ENCODE measurements around the gene FGF14. TPM values are rescaled to one million over a fixed set of nuclear protein-coding genes. Genes with fewer than 3 reads are reported as not detected.
"Not testable (repeated sequence)": the region's sequence is repeated elsewhere in the genome, so short reads cannot be mapped to it uniquely, and the experiment has no call there.

FGF14 gene
- total RNA-seq, 1 experiment from 2014 or later = 0.02 TPM

- Histone ChIP-seq H3K9me3 (replicated peaks) (no peaks in the 10 kb centered on the region), H3K27ac (no peak overlapping the region), H3K4me1 (no peaks in the 10 kb centered on the region), H3K4me3 (no peak overlapping the region), H3K36me3 (no peaks in the 10 kb centered on the region), H3K27me3 (no peaks in the 10 kb centered on the region)
- DNase-seq = no peak
These were observed 368.0 kb downstream of the FGF14 start for GRCh38 chr13:102033857-102034331.

GRCh38 chr13:102033386-102033785, 368.5 kb downstream of the FGF14 start:
- no peak for DNase-seq
- H3K4me3 ChIP-seq = no peak overlapping the region
- no peak overlapping the region for H3K27ac ChIP-seq
- H3K27me3 ChIP-seq = no peaks in the 10 kb centered on the region
- H3K36me3 ChIP-seq = no peaks in the 10 kb centered on the region
- no peaks in the 10 kb centered on the region for H3K9me3 ChIP-seq (replicated peaks)
- no peaks in the 10 kb centered on the region for H3K4me1 ChIP-seq

GRCh38 chr13:102028868-102029267, 373.0 kb downstream of the FGF14 start:
- Histone ChIP-seq H3K27ac (no peak overlapping the region), H3K4me1 (no peaks in the 10 kb centered on the region), H3K27me3 (no peaks in the 10 kb centered on the region), H3K9me3 (replicated peaks) (no peaks in the 10 kb centered on the region), H3K4me3 (no peak overlapping the region), H3K36me3 (no peaks in the 10 kb centered on the region)
- DNase-seq = no peak

GRCh38 chr13:102028206-102028605, 373.6 kb downstream of the FGF14 start:
- no peaks in the 10 kb centered on the region for H3K36me3 ChIP-seq
- no peaks in the 10 kb centered on the region for H3K27me3 ChIP-seq
- no peak overlapping the region for H3K4me3 ChIP-seq
- no peaks in the 10 kb centered on the region for H3K4me1 ChIP-seq
- DNase-seq = no peak
- H3K27ac ChIP-seq = no peak overlapping the region
- no peaks in the 10 kb centered on the region for H3K9me3 ChIP-seq (replicated peaks)

- H3K4me1 ChIP-seq = no peaks in the 10 kb centered on the region
- no peaks in the 10 kb centered on the region; the same call in 1 of the 2 replicates for H3K9me3 ChIP-seq (replicated peaks)
- H3K27ac ChIP-seq = no peak overlapping the region
- no peaks in the 10 kb centered on the region for H3K27me3 ChIP-seq
- H3K36me3 ChIP-seq = no peaks in the 10 kb centered on the region
- DNase-seq = no peak
- no peak overlapping the region for H3K4me3 ChIP-seq
These were observed 380.1 kb downstream of the FGF14 start for GRCh38 chr13:102021777-102022176.

- Histone ChIP-seq H3K27ac (no peak overlapping the region), H3K27me3 (no peaks in the 10 kb centered on the region), H3K4me3 (no peak overlapping the region), H3K4me1 (no peaks in the 10 kb centered on the region), H3K36me3 (no peaks in the 10 kb centered on the region), H3K9me3 (replicated peaks) (no peaks in the 10 kb centered on the region; the same call in 1 of the 2 replicates)
- DNase-seq = no peak
These were observed 381.1 kb downstream of the FGF14 start for GRCh38 chr13:102020611-102021216.

- Histone ChIP-seq H3K9me3 (replicated peaks) (no peaks in the 10 kb centered on the region; the same call in 1 of the 2 replicates), H3K4me1 (no peaks in the 10 kb centered on the region), H3K27ac (no peak overlapping the region), H3K27me3 (no peaks in the 10 kb centered on the region), H3K36me3 (no peaks in the 10 kb centered on the region), H3K4me3 (no peak overlapping the region)
- no peak for DNase-seq
These were observed 383.1 kb downstream of the FGF14 start for GRCh38 chr13:102018716-102019115.

- Histone ChIP-seq H3K27me3 (no peaks in the 10 kb centered on the region), H3K4me3 (no peak overlapping the region), H3K4me1 (no peaks in the 10 kb centered on the region), H3K36me3 (no peaks in the 10 kb centered on the region), H3K9me3 (replicated peaks) (no peaks in the 10 kb centered on the region; the same call in 1 of the 2 replicates), H3K27ac (no peak overlapping the region)
- DNase-seq = no peak
These were observed 384.6 kb downstream of the FGF14 start for GRCh38 chr13:102017248-102017647.

GRCh38 chr13:102012299-102013293, 389.3 kb downstream of the FGF14 start:
- no peaks in the 10 kb centered on the region for H3K27me3 ChIP-seq
- H3K9me3 ChIP-seq (replicated peaks) = no peaks in the 10 kb centered on the region; the same call in 1 of the 2 replicates
- no peaks in the 10 kb centered on the region for H3K4me1 ChIP-seq
- no peak overlapping the region for H3K4me3 ChIP-seq
- H3K36me3 ChIP-seq = no peaks in the 10 kb centered on the region
- DNase-seq = no peak
- H3K27ac ChIP-seq = no peak overlapping the region

GRCh38 chr13:102011455-102011854, 390.4 kb downstream of the FGF14 start:
- H3K27ac ChIP-seq; H3K36me3 ChIP-seq; H3K4me3 ChIP-seq; H3K4me1 ChIP-seq; H3K27me3 ChIP-seq; DNase-seq; H3K9me3 ChIP-seq (replicated peaks): not testable (repeated sequence)

- Histone ChIP-seq H3K4me3 (no peak overlapping the region), H3K4me1 (peaks cover 11% of the 10 kb centered on the region), H3K27me3 (no peaks in the 10 kb centered on the region), H3K36me3 (no peaks in the 10 kb centered on the region), H3K27ac (peak overlapping the region; percentile 78), H3K9me3 (replicated peaks) (no peaks in the 10 kb centered on the region)
- DNase-seq = peak; percentile 31 to 62
These were observed 397.8 kb downstream of the FGF14 start for GRCh38 chr13:102003848-102004570.

GRCh38 chr13:102002287-102002686, 399.6 kb downstream of the FGF14 start:
- Histone ChIP-seq H3K36me3 (no peaks in the 10 kb centered on the region), H3K9me3 (replicated peaks) (no peaks in the 10 kb centered on the region), H3K27me3 (no peaks in the 10 kb centered on the region), H3K4me1 (peaks cover 19% of the 10 kb centered on the region), H3K27ac (no peak overlapping the region), H3K4me3 (no peak overlapping the region)
- DNase-seq = no peak

- Histone ChIP-seq H3K27ac (no peak overlapping the region), H3K4me1 (peaks cover 19% of the 10 kb centered on the region), H3K27me3 (no peaks in the 10 kb centered on the region), H3K36me3 (no peaks in the 10 kb centered on the region), H3K4me3 (no peak overlapping the region), H3K9me3 (replicated peaks) (no peaks in the 10 kb centered on the region)
- DNase-seq = no peak
These were observed 401.1 kb downstream of the FGF14 start for GRCh38 chr13:102000764-102001163.

- H3K27ac ChIP-seq = no peak overlapping the region
- no peak for DNase-seq
- peaks cover 10% of the 10 kb centered on the region for H3K4me1 ChIP-seq
- H3K36me3 ChIP-seq = no peaks in the 10 kb centered on the region
- H3K4me3 ChIP-seq = no peak overlapping the region
- no peaks in the 10 kb centered on the region for H3K9me3 ChIP-seq (replicated peaks)
- H3K27me3 ChIP-seq = no peaks in the 10 kb centered on the region
These were observed 403.7 kb downstream of the FGF14 start for GRCh38 chr13:101998129-101998528.

GRCh38 chr13:101996954-101997353, 404.9 kb downstream of the FGF14 start:
- no peaks in the 10 kb centered on the region for H3K27me3 ChIP-seq
- H3K36me3 ChIP-seq = no peaks in the 10 kb centered on the region
- DNase-seq = no peak
- no peak overlapping the region for H3K27ac ChIP-seq
- H3K4me3 ChIP-seq = no peak overlapping the region
- H3K4me1 ChIP-seq = peaks cover 9% of the 10 kb centered on the region
- no peaks in the 10 kb centered on the region for H3K9me3 ChIP-seq (replicated peaks)

Data from SJCRH30 (cell line).